H9 (cell line): ENCODE measurements around the gene DENND4A. TPM values are rescaled to one million over a fixed set of nuclear protein-coding genes. Genes with fewer than 3 reads are reported as not detected.

Experiments
- DNase-seq: peaks from one replicate; pipeline ENCODE4 v3.0.0-alpha.2; 2017
- H2AFZ ChIP-seq: one replicate; pipeline ENCODE4 v1.6.1; 2013; ENCODE audit warnings: mild to moderate bottlenecking, low read length, control low read depth, moderate library complexity
- H2AK5ac ChIP-seq: 2 replicates; pipeline ENCODE4 v1.6.1; 2013; ENCODE audit warnings: low read length, control low read depth, mixed read lengths; ENCODE audit not compliant: insufficient read length
- H2BK120ac ChIP-seq: one replicate; pipeline ENCODE4 v1.6.1; 2013; ENCODE audit warnings: low read depth, mild to moderate bottlenecking, low read length, control low read depth, inconsistent platforms; ENCODE audit not compliant: poor library complexity, severe bottlenecking
- H2BK12ac ChIP-seq: 2 replicates; pipeline ENCODE4 v1.6.1; 2013; ENCODE audit warnings: low read length, control low read depth, mixed read lengths, low read depth; ENCODE audit not compliant: insufficient read length
- H2BK15ac ChIP-seq: 2 replicates; pipeline ENCODE4 v1.6.1; 2013; ENCODE audit warnings: low read depth, low read length, control low read depth
- H2BK20ac ChIP-seq: one replicate; pipeline ENCODE4 v1.6.1; 2013; ENCODE audit warnings: low read depth, mild to moderate bottlenecking, low read length, control low read depth, inconsistent platforms; ENCODE audit not compliant: poor library complexity, severe bottlenecking
- H2BK5ac ChIP-seq: 2 replicates; pipeline ENCODE4 v1.6.1; 2013; ENCODE audit warnings: low read length, control low read depth, mixed read lengths; ENCODE audit not compliant: insufficient read length
- H3K14ac ChIP-seq: 2 replicates; pipeline ENCODE4 v1.6.1; 2013; ENCODE audit warnings: low read length, control low read depth; ENCODE audit not compliant: insufficient read depth
- H3K18ac ChIP-seq: 2 replicates; pipeline ENCODE4 v1.6.1; 2013; ENCODE audit warnings: low read depth, mild to moderate bottlenecking, mixed read lengths, low read length, control low read depth; ENCODE audit not compliant: insufficient read length
- H3K23ac ChIP-seq: 2 replicates; pipeline ENCODE4 v1.6.1; 2013; ENCODE audit warnings: low read length, control low read depth, mixed read lengths, low read depth; ENCODE audit not compliant: insufficient read length
- H3K23me2 ChIP-seq: 2 replicates; pipeline ENCODE4 v1.6.1; 2013; ENCODE audit warnings: low read depth, mild to moderate bottlenecking, mixed read lengths, low read length, control low read depth; ENCODE audit not compliant: insufficient read length, poor library complexity, severe bottlenecking
- H3K27ac ChIP-seq: 2 replicates; pipeline ENCODE4 v1.5.1; 2013; ENCODE audit warnings: low read length, control low read depth, mixed read lengths, low read depth; ENCODE audit not compliant: insufficient read length
- H3K27me3 ChIP-seq: 2 replicates; pipeline ENCODE4 v1.6.1; 2013; ENCODE audit warnings: low read length, control low read depth, inconsistent platforms; ENCODE audit not compliant: insufficient read depth
- H3K4ac ChIP-seq: 2 replicates; pipeline ENCODE4 v1.6.1; 2013; ENCODE audit warnings: low read depth, mild to moderate bottlenecking, control low read depth, inconsistent platforms, low read length, moderate library complexity
- H3K4me1 ChIP-seq: 2 replicates; pipeline ENCODE4 v1.6.1; 2013; ENCODE audit warnings: low read length, control low read depth, inconsistent platforms; ENCODE audit not compliant: insufficient read depth
- H3K4me2 ChIP-seq: 2 replicates; pipeline ENCODE4 v1.6.1; 2013; ENCODE audit warnings: low read length, control low read depth, mixed read lengths; ENCODE audit not compliant: insufficient read length, insufficient read depth
- H3K56ac ChIP-seq: 2 replicates; pipeline ENCODE4 v1.6.1; 2013; ENCODE audit warnings: low read depth, mild to moderate bottlenecking, mixed read lengths, low read length, control low read depth; ENCODE audit not compliant: insufficient read length
- H3K79me1 ChIP-seq: 2 replicates; pipeline ENCODE4 v1.6.1; 2013; ENCODE audit warnings: low read depth, mild to moderate bottlenecking, moderate library complexity, low read length, control low read depth, inconsistent platforms; ENCODE audit not compliant: insufficient read depth, poor library complexity, severe bottlenecking
- H3K79me2 ChIP-seq: 2 replicates; pipeline ENCODE4 v1.6.1; 2013; ENCODE audit warnings: low read length, control low read depth, inconsistent platforms; ENCODE audit not compliant: insufficient read depth
- H3K9ac ChIP-seq: 2 replicates; pipeline ENCODE4 v1.6.1; 2013; ENCODE audit warnings: low read length, control low read depth, mixed read lengths; ENCODE audit not compliant: insufficient read length; ENCODE audit errors: extremely low read depth
- H3K9me3 ChIP-seq: one replicate; pipeline ENCODE4 v1.6.1; 2013; ENCODE audit warnings: low read depth, low read length, inconsistent platforms; ENCODE audit not compliant: control insufficient read depth
- H3T11ph ChIP-seq: one replicate; pipeline ENCODE4 v1.6.1; 2013; ENCODE audit warnings: mild to moderate bottlenecking, low read length, control low read depth, inconsistent platforms
- H4K20me1 ChIP-seq: one replicate; pipeline ENCODE4 v1.6.1; 2013; ENCODE audit not compliant: control insufficient read depth, insufficient read length, insufficient read depth
- H4K5ac ChIP-seq: 2 replicates; pipeline ENCODE4 v1.6.1; 2013; ENCODE audit warnings: low read depth, mild to moderate bottlenecking, mixed read lengths, low read length, control low read depth; ENCODE audit not compliant: insufficient read length
- H4K8ac ChIP-seq: replicated peaks from 2 replicates; pipeline ENCODE4 v1.6.1; 2013; ENCODE audit warnings: low read length, control low read depth, mixed read lengths, low read depth; ENCODE audit not compliant: insufficient read length
- H4K91ac ChIP-seq: 2 replicates; pipeline ENCODE4 v1.6.1; 2013; ENCODE audit warnings: low read depth, mild to moderate bottlenecking, moderate library complexity, mixed read lengths, low read length, control low read depth; ENCODE audit not compliant: insufficient read length
- H3K27ac Mint-ChIP-seq, 3 experiments: 2 replicates in 2 of 3; 3 replicates in 1 of 3; pipeline ENCODE4 v1.8.0; 2020 to 2021; ENCODE audit warnings: mixed read lengths in 3 of 3, mild to moderate bottlenecking in 1 of 3, moderate library complexity in 1 of 3
- H3K27me3 Mint-ChIP-seq: 2 replicates; pipeline ENCODE4 v1.8.0; 2021; ENCODE audit warnings: low read depth, mild to moderate bottlenecking, moderate library complexity, mixed read lengths
- H3K36me3 Mint-ChIP-seq, 3 experiments: 2 replicates in 2 of 3; 3 replicates in 1 of 3; pipeline ENCODE4 v1.8.0; 2020 to 2021; ENCODE audit warnings: low read depth in 3 of 3, mixed read lengths in 3 of 3; ENCODE audit not compliant: insufficient read depth in 1 of 3
- H3K4me1 Mint-ChIP-seq, 2 experiments: 2 replicates each; pipeline ENCODE4 v1.8.0; 2020; ENCODE audit warnings: mixed read lengths in 2 of 2
- H3K4me3 Mint-ChIP-seq, 2 experiments: 2 replicates in 1 of 2; 3 replicates in 1 of 2; pipeline ENCODE4 v1.8.0; 2020 to 2021; ENCODE audit warnings: mild to moderate bottlenecking in 2 of 2, mixed read lengths in 2 of 2, moderate library complexity in 1 of 2
- H3K9me3 Mint-ChIP-seq, 2 experiments: 2 replicates in 1 of 2; 3 replicates in 1 of 2; pipeline ENCODE4 v1.8.0; 2020; ENCODE audit warnings: mild to moderate bottlenecking in 2 of 2, mixed read lengths in 2 of 2, moderate library complexity in 1 of 2
- CTCF ChIP-seq: fragments of 200-600 bp; sonication (generic); conservative IDR thresholded peaks from 3 replicates; pipeline ENCODE4 v1.8.0; 2021; ENCODE audit warnings: antibody characterized with exemption, mild to moderate bottlenecking
- WGBS: extraction: QIAGEN DNeasy Blood & Tissue Kit; methylation state at CpG from one replicate; pipeline ENCODE4 v1.1.7; 2013; ENCODE audit warnings: missing lambda C conversion rate, low lambda C conversion rate, mixed read lengths; ENCODE audit not compliant: insufficient read length; ENCODE audit errors: extremely low coverage; 5-methylcytosine and 5-hydroxymethylcytosine counted together
- total RNA-seq: library from RNA; stranded (reverse); gene quantifications from 2 replicates; pipeline ENCODE4 v1.2.1, GENCODE V29; 2021

Gene DENND4A
- total RNA-seq, 1 experiment from 2014 or later, result 4.7 TPM

GRCh38 chr15:65644282-65644681 lies 147.8 kb downstream of the DENND4A start:
- no peaks in the 10 kb centered on the region for H3K79me1 ChIP-seq
- Mint-ChIP-seq H3K9me3 (no peaks in the 10 kb centered on the region), H3K27me3 (no peaks in the 10 kb centered on the region), H3K27ac (no peak overlapping the region), H3K4me1 (peaks cover 2 to 6% of the 10 kb centered on the region in 2 experiments; a peak in 3 of 4 replicates), H3K4me3 (no peak overlapping the region), H3K36me3 (no peaks in the 10 kb centered on the region)
- no peak overlapping the region for H4K5ac ChIP-seq
- no peak overlapping the region for H3K9ac ChIP-seq
- no peak for TF ChIP-seq CTCF
- no peak overlapping the region for H4K8ac ChIP-seq
- no peaks in the 10 kb centered on the region for H4K20me1 ChIP-seq
- no peaks in the 10 kb centered on the region for H3K23me2 ChIP-seq
- no CpG with 5 or more reads among the region's 4 CpGs for WGBS
- no peak overlapping the region for H3K27ac ChIP-seq
- no peak overlapping the region for H4K91ac ChIP-seq
- no peak overlapping the region for H2AK5ac ChIP-seq
- H3K56ac ChIP-seq, result no peak overlapping the region
- H2BK20ac ChIP-seq, result no peak overlapping the region
- H3K23ac ChIP-seq, result no peak overlapping the region
- no peaks in the 10 kb centered on the region for H3K9me3 ChIP-seq
- H3K14ac ChIP-seq, result no peak overlapping the region
- no peak overlapping the region for H3K4ac ChIP-seq
- no peak overlapping the region for H2BK15ac ChIP-seq
- no peak overlapping the region for H3K4me2 ChIP-seq
- H3K27me3 ChIP-seq, result no peaks in the 10 kb centered on the region
- H3K4me1 ChIP-seq, result 0 out of 2 replicates have a peak, but pooled peaks cover 2% of the 10 kb centered on the region
- H2AFZ ChIP-seq, result no peak overlapping the region
- H2BK12ac ChIP-seq, result no peak overlapping the region
- no peaks in the 10 kb centered on the region for H3K79me2 ChIP-seq
- DNase-seq, result no peak
- H3K18ac ChIP-seq, result no peak overlapping the region
- H2BK120ac ChIP-seq, result no peak overlapping the region
- no peak overlapping the region for H2BK5ac ChIP-seq
- no peak overlapping the region for H3T11ph ChIP-seq
